K562 (cell line): Measurements from ENCODE around the gene MKNK2. TPM values are rescaled to one million over a fixed set of nuclear protein-coding genes. Genes with fewer than 3 reads are reported as not detected.

Experiments
- FOXA3 ChIP-seq, 2 experiments: fragments of 450-650 bp in 1 of 2; sonication (generic) in 1 of 2; formaldehyde crosslinking; IDR thresholded peaks in 1 of 2; conservative IDR thresholded peaks in 1 of 2; 2 replicates each; pipeline versions ENCODE4 v1.4.0 to v1.8.0; 2020 to 2022; ENCODE audit warnings: mild to moderate bottlenecking in 2 of 2, missing genetic modification reagents in 1 of 2
- GTF2A2 ChIP-seq: IDR thresholded peaks from 2 replicates; pipeline ENCODE4 v1.6.1; 2016; ENCODE audit warnings: mild to moderate bottlenecking, missing genetic modification characterization, missing compliant biosample characterization
- RFX5 ChIP-seq: IDR thresholded peaks from 2 replicates; pipeline ENCODE4 v1.6.1; 2011; ENCODE audit warnings: low read depth, mild to moderate bottlenecking, improper control_type of control experiment, low read length
- TEAD2 ChIP-seq: fragments of 450-650 bp; IDR thresholded peaks from 2 replicates; pipeline ENCODE4 v1.6.1; 2016; ENCODE audit warnings: missing genetic modification characterization, control low read depth, missing compliant biosample characterization
- TFAM ChIP-seq: fragments of 250-450 bp; sonication (Bioruptor Pico); conservative IDR thresholded peaks from 2 replicates; pipeline ENCODE4 v1.5.0; 2021; ENCODE audit warnings: mild to moderate bottlenecking, moderate library complexity
- polyA plus RNA-seq, 8 experiments: library from polyadenylated mRNA; depleted of rRNA in 4 of 8; stranded (reverse) in 5 of 8; unstranded in 3 of 8; fragments of >200 nt; fragmentation: Nextera tagmentation in 2 of 8; fragmentation: Illumina TruSeq in 1 of 8; extraction: Ambion mirVana in 2 of 8; extraction: Trizol in 1 of 8; gene quantifications; 2 replicates each; pipeline versions ENCODE4 v1.2.1 to v1.2.3, GENCODE V29; 2011 to 2014; ENCODE audit warnings: inconsistent platforms in 1 of 8, missing spikeins in 1 of 8
- total RNA-seq, 7 experiments: library from RNA; depleted of rRNA in 6 of 7; stranded (reverse); fragments of >200 nt in 6 of 7; fragmentation: Illumina TruSeq in 2 of 7; extraction: Trizol in 2 of 7; gene quantifications; 2 replicates each; pipeline versions ENCODE4 v1.2.1 to v1.2.3, GENCODE V29; 2011 to 2021; ENCODE audit warnings: low replicate concordance in 1 of 7
- TF ChIP-seq, protein P1 (sequence below): fragments of 450-650 bp; IDR thresholded peaks from 2 replicates; pipeline ENCODE4 v1.6.1; 2016; ENCODE audit warnings: mild to moderate bottlenecking, moderate library complexity
- TF ChIP-seq, protein P2 (sequence below): fragments of 450-650 bp; IDR thresholded peaks from 2 replicates; pipeline ENCODE4 v1.6.1; 2017; ENCODE audit warnings: antibody characterized with exemption, mild to moderate bottlenecking
- TF ChIP-seq, protein P3 (sequence below): fragments of 250-450 bp; sonication (Bioruptor Pico); IDR thresholded peaks from 2 replicates; pipeline ENCODE4 v1.8.0; 2022; ENCODE audit warnings: inconsistent platforms, mild to moderate bottlenecking, moderate library complexity, borderline replicate concordance

The MKNK2 gene
- total and polyA plus RNA-seq, 9 of the 15 experiments (the other 6 are each of a cell fraction or from before 2014, with no cell fraction given), result 5.1 to 191 (median 51.9) TPM

DNA sequence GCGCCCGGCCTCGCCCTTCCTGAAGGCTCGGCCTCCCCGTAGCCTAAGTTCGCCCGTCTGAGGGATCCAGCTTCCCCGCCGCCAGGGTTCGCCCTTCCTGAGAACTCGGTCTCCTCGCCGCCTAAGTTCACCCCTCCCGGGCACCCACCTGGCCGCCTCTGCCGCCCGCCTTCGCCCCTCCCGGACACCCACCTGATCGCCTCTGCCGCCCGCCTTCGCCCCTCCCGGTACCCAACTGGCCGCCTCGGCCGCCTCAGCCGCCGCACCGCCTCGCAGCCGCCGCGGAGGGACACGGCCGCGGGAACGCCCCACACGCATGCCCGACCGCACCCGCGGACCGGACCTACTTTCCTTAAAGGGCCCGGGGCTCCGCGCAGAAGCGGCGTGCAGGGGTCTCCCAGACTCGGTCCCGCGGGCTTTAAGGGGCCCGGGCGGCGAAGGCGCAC, 45.0 kb upstream of the MKNK2 start, which contains the start of gene MOB3A (continued):
- TF ChIP-seq, protein P1, sequence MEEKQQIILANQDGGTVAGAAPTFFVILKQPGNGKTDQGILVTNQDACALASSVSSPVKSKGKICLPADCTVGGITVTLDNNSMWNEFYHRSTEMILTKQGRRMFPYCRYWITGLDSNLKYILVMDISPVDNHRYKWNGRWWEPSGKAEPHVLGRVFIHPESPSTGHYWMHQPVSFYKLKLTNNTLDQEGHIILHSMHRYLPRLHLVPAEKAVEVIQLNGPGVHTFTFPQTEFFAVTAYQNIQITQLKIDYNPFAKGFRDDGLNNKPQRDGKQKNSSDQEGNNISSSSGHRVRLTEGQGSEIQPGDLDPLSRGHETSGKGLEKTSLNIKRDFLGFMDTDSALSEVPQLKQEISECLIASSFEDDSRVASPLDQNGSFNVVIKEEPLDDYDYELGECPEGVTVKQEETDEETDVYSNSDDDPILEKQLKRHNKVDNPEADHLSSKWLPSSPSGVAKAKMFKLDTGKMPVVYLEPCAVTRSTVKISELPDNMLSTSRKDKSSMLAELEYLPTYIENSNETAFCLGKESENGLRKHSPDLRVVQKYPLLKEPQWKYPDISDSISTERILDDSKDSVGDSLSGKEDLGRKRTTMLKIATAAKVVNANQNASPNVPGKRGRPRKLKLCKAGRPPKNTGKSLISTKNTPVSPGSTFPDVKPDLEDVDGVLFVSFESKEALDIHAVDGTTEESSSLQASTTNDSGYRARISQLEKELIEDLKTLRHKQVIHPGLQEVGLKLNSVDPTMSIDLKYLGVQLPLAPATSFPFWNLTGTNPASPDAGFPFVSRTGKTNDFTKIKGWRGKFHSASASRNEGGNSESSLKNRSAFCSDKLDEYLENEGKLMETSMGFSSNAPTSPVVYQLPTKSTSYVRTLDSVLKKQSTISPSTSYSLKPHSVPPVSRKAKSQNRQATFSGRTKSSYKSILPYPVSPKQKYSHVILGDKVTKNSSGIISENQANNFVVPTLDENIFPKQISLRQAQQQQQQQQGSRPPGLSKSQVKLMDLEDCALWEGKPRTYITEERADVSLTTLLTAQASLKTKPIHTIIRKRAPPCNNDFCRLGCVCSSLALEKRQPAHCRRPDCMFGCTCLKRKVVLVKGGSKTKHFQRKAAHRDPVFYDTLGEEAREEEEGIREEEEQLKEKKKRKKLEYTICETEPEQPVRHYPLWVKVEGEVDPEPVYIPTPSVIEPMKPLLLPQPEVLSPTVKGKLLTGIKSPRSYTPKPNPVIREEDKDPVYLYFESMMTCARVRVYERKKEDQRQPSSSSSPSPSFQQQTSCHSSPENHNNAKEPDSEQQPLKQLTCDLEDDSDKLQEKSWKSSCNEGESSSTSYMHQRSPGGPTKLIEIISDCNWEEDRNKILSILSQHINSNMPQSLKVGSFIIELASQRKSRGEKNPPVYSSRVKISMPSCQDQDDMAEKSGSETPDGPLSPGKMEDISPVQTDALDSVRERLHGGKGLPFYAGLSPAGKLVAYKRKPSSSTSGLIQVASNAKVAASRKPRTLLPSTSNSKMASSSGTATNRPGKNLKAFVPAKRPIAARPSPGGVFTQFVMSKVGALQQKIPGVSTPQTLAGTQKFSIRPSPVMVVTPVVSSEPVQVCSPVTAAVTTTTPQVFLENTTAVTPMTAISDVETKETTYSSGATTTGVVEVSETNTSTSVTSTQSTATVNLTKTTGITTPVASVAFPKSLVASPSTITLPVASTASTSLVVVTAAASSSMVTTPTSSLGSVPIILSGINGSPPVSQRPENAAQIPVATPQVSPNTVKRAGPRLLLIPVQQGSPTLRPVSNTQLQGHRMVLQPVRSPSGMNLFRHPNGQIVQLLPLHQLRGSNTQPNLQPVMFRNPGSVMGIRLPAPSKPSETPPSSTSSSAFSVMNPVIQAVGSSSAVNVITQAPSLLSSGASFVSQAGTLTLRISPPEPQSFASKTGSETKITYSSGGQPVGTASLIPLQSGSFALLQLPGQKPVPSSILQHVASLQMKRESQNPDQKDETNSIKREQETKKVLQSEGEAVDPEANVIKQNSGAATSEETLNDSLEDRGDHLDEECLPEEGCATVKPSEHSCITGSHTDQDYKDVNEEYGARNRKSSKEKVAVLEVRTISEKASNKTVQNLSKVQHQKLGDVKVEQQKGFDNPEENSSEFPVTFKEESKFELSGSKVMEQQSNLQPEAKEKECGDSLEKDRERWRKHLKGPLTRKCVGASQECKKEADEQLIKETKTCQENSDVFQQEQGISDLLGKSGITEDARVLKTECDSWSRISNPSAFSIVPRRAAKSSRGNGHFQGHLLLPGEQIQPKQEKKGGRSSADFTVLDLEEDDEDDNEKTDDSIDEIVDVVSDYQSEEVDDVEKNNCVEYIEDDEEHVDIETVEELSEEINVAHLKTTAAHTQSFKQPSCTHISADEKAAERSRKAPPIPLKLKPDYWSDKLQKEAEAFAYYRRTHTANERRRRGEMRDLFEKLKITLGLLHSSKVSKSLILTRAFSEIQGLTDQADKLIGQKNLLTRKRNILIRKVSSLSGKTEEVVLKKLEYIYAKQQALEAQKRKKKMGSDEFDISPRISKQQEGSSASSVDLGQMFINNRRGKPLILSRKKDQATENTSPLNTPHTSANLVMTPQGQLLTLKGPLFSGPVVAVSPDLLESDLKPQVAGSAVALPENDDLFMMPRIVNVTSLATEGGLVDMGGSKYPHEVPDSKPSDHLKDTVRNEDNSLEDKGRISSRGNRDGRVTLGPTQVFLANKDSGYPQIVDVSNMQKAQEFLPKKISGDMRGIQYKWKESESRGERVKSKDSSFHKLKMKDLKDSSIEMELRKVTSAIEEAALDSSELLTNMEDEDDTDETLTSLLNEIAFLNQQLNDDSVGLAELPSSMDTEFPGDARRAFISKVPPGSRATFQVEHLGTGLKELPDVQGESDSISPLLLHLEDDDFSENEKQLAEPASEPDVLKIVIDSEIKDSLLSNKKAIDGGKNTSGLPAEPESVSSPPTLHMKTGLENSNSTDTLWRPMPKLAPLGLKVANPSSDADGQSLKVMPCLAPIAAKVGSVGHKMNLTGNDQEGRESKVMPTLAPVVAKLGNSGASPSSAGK, result no peak
- TF ChIP-seq, protein P2, sequence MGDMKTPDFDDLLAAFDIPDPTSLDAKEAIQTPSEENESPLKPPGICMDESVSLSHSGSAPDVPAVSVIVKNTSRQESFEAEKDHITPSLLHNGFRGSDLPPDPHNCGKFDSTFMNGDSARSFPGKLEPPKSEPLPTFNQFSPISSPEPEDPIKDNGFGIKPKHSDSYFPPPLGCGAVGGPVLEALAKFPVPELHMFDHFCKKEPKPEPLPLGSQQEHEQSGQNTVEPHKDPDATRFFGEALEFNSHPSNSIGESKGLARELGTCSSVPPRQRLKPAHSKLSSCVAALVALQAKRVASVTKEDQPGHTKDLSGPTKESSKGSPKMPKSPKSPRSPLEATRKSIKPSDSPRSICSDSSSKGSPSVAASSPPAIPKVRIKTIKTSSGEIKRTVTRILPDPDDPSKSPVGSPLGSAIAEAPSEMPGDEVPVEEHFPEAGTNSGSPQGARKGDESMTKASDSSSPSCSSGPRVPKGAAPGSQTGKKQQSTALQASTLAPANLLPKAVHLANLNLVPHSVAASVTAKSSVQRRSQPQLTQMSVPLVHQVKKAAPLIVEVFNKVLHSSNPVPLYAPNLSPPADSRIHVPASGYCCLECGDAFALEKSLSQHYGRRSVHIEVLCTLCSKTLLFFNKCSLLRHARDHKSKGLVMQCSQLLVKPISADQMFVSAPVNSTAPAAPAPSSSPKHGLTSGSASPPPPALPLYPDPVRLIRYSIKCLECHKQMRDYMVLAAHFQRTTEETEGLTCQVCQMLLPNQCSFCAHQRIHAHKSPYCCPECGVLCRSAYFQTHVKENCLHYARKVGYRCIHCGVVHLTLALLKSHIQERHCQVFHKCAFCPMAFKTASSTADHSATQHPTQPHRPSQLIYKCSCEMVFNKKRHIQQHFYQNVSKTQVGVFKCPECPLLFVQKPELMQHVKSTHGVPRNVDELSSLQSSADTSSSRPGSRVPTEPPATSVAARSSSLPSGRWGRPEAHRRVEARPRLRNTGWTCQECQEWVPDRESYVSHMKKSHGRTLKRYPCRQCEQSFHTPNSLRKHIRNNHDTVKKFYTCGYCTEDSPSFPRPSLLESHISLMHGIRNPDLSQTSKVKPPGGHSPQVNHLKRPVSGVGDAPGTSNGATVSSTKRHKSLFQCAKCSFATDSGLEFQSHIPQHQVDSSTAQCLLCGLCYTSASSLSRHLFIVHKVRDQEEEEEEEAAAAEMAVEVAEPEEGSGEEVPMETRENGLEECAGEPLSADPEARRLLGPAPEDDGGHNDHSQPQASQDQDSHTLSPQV, result peak; percentile 47
- TF ChIP-seq, protein P3, sequence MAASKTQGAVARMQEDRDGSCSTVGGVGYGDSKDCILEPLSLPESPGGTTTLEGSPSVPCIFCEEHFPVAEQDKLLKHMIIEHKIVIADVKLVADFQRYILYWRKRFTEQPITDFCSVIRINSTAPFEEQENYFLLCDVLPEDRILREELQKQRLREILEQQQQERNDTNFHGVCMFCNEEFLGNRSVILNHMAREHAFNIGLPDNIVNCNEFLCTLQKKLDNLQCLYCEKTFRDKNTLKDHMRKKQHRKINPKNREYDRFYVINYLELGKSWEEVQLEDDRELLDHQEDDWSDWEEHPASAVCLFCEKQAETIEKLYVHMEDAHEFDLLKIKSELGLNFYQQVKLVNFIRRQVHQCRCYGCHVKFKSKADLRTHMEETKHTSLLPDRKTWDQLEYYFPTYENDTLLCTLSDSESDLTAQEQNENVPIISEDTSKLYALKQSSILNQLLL (CRISPR knock-in tag), result no peak
- TF ChIP-seq RFX5 (no peak), FOXA3 (CRISPR knock-in tag; conservative IDR thresholded peaks at IDR 0.05 in 1 of 2, IDR thresholded peaks at IDR 0.05 in 1 of 2) (peak in 1 of 2 experiments; percentile 63; a peak in 1 of 4 replicates), TFAM (CRISPR knock-in tag) (no peak), GTF2A2 (tag) (no peak), TEAD2 (tag) (no peak)
